VCaP (cell line): Measurements from ENCODE around the gene CHTOP.

Experiments used
- H3K27ac ChIP-seq: fragments of 450-650 bp; 2 replicates; pipeline ENCODE4 v1.5.1; 2017
- CTCF ChIP-seq: fragments of 450-650 bp; conservative IDR thresholded peaks from 2 replicates; pipeline ENCODE4 v1.5.1; 2017; ENCODE audit warnings: mild to moderate bottlenecking, moderate library complexity

The CHTOP gene

DNA sequence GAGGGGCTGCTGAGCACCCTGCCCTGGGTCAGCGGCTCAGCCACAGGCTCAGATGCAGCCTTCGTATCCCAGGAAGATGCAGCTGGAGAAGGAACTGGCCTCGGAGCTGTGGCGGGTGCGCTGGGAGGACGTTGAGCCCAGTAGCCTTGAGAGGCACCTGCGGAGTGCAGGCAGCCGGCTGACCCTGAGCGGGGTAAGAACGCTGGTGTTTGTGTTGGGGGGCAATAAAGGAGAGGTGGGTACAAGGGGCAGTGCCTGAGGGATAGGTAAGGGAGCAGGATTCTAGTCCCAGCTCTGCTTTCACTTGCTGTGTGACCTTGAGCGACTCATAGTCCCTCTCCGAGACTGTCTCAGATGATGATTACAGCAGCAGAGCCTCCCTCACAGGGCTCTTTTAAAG is 51.0 kb downstream of the CHTOP start:
- H3K27ac ChIP-seq: no peak overlapping the region
- no peak for TF ChIP-seq CTCF

DNA sequence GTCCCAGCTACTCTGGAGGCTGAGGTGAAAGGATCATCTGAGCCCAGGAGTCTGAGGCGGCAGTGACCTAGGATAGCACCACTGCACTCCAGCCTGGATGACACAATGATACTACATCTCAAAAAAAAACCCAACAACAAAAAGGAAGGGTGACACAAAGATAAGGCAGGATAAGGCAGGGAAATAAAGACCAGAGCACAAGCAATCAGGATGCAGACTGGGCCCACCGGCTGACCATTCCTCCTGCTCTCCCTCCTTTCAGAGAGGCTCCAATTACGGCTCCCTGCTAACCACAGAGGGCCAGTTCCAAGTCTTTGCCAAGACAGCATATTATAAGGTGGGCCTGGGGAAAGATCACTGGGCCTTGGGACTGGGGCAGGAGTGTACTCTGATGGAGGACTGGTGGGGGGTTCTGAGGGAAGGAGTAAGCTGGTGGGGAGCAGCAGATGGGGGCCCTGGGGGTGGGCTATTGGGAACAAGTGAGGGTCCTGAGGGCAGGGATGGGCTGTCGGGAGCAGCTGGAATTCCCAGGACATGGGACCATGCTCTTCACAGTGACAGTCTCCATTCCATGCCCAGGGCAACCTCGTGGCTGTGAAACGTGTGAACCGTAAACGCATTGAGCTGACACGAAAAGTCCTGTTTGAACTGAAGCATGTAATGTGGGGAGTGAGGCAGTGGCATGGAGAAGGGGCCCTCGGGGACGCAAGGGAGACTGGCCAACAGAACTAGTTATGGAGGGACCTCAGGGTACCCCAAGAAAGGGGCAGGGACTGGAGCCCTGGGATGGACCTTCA is 51.9 kb downstream of the CHTOP start:
- no peak overlapping the region for H3K27ac ChIP-seq
- no peak for TF ChIP-seq CTCF

DNA sequence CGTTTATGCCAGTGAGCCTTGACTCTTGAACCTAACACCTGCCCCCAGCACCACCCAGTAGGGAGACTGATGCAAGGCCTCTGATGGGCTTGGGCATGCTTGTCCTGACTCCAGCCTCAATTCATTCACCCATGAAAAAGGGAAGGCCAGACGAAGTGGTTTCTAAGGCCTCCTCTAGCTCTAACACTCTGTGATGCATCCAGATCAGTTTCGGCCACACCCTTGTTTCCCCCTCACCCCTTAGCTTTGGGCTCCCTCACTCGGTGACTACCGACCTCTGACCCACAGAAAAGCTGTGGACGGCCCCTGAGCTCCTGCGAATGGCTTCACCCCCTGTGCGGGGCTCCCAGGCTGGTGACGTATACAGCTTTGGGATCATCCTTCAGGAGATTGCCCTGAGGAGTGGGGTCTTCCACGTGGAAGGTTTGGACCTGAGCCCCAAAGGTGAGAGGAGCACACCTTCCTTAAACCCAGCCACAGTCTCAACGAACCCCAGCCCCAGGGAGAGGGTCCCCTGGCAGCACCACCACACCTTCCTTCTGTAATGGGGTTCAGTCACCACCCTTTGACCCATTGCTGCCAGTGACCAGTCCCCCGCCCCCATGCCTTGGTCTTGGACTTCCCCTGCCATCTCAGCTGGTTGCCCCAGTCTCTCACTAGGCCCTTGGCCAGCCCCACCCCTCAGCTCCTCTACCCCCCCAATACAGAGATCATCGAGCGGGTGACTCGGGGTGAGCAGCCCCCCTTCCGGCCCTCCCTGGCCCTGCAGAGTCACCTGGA is 53.7 kb downstream of the CHTOP start:
- H3K27ac ChIP-seq: no peak overlapping the region
- TF ChIP-seq CTCF: no peak

- no peak overlapping the region for H3K27ac ChIP-seq
- TF ChIP-seq CTCF: no peak
Observed at GRCh38 chr1:153688276-153688675, 54.4 kb downstream of the CHTOP start.

GRCh38 chr1:153688736-153689328 is 55.0 kb downstream of the CHTOP start:
- H3K27ac ChIP-seq: no peak overlapping the region
- no peak for TF ChIP-seq CTCF

DNA sequence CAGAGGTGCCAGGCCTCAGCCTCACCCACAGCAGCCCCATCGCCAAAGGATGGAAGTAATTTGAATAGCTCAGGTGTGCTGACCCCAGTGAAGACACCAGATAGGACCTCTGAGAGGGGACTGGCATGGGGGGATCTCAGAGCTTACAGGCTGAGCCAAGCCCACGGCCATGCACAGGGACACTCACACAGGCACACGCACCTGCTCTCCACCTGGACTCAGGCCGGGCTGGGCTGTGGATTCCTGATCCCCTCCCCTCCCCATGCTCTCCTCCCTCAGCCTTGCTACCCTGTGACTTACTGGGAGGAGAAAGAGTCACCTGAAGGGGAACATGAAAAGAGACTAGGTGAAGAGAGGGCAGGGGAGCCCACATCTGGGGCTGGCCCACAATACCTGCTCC is 59.6 kb downstream of the CHTOP start:
- TF ChIP-seq CTCF: no peak
- no peak overlapping the region for H3K27ac ChIP-seq
